SU-DHL-6 (cell line): ENCODE results near the gene IGSF1.

Source experiments
- H2AFZ ChIP-seq: fragments of 200-600 bp; sonication (generic); 2 replicates; pipeline ENCODE4 v1.6.1; 2014; ENCODE audit warnings: low read depth, mild to moderate bottlenecking, moderate library complexity, mixed read lengths, antibody characterized with exemption, low read length; ENCODE audit not compliant: severe bottlenecking
- H3F3A ChIP-seq: fragments of 200-600 bp; shearing (Covaris generic); 2 replicates; pipeline ENCODE4 v1.6.0; 2016; ENCODE audit warnings: antibody characterized with exemption, mild to moderate bottlenecking; ENCODE audit not compliant: insufficient read depth
- H3K27ac ChIP-seq: fragments of 200-600 bp; sonication (generic); 2 replicates; pipeline ENCODE4 v1.5.1; 2016; ENCODE audit warnings: low read depth, mild to moderate bottlenecking, low read length, moderate library complexity, mixed read lengths
- H3K27me3 ChIP-seq: fragments of 200-600 bp; sonication (generic), shearing (Covaris generic); 2 replicates; pipeline ENCODE4 v1.6.0; 2014; ENCODE audit warnings: mild to moderate bottlenecking, low read length
- H3K36me3 ChIP-seq: fragments of 200-600 bp; sonication (generic); 2 replicates; pipeline ENCODE4 v1.6.1; 2014; ENCODE audit warnings: mild to moderate bottlenecking, low read length, mixed read lengths
- H3K4me2 ChIP-seq: fragments of 300-600, 200-600 bp; shearing (Covaris generic), sonication (generic); 2 replicates; pipeline ENCODE4 v1.6.0; 2014; ENCODE audit warnings: low read length, low read depth, mild to moderate bottlenecking; ENCODE audit not compliant: poor library complexity, severe bottlenecking
- H3K4me3 ChIP-seq: fragments of 200-600 bp; sonication (generic); 2 replicates; pipeline ENCODE4 v1.5.1; 2014; ENCODE audit warnings: antibody characterized with exemption, low read length, mild to moderate bottlenecking, mixed read lengths; ENCODE audit not compliant: insufficient read depth, poor library complexity, severe bottlenecking
- H3K79me2 ChIP-seq: fragments of 200-600 bp; sonication (generic); 2 replicates; pipeline ENCODE4 v1.6.1; 2014; ENCODE audit warnings: mild to moderate bottlenecking, low read length, moderate library complexity; ENCODE audit not compliant: insufficient read depth
- H3K9ac ChIP-seq: fragments of 200-600 bp; sonication (generic); 2 replicates; pipeline ENCODE4 v1.7.0; 2014; ENCODE audit warnings: mild to moderate bottlenecking, low read length
- H3K9me2 ChIP-seq: fragments of 200-600 bp; sonication (generic); replicated peaks from 2 replicates; pipeline ENCODE4 v1.6.1; 2014; ENCODE audit warnings: low read length; ENCODE audit not compliant: insufficient read depth
- H3K9me3 ChIP-seq: fragments of 200-600 bp; sonication (generic); 2 replicates; pipeline ENCODE4 v1.6.1; 2014; ENCODE audit warnings: low read length, mixed read lengths; ENCODE audit not compliant: insufficient read depth
- H4K20me1 ChIP-seq: fragments of 200-600 bp; sonication (generic); 2 replicates; pipeline ENCODE4 v1.6.1; 2014; ENCODE audit warnings: low read depth, mild to moderate bottlenecking, antibody characterized with exemption, low read length, moderate library complexity, mixed read lengths
- CTCF ChIP-seq: fragments of 200-600 bp; sonication (generic); IDR thresholded peaks from one replicate; pipeline ENCODE4 v1.5.1; 2017; ENCODE audit warnings: antibody characterized with exemption, mild to moderate bottlenecking, low read length, moderate library complexity; ENCODE audit not compliant: insufficient read depth, poor library complexity, severe bottlenecking
- EZH2phosphoT487 ChIP-seq: fragments of 200-600 bp; sonication (generic), shearing (Covaris generic); conservative IDR thresholded peaks from 2 replicates; pipeline ENCODE4 v1.6.1; 2018; ENCODE audit warnings: mild to moderate bottlenecking, antibody characterized with exemption, low read length, moderate library complexity, mixed read lengths

IGSF1 gene

DNA sequence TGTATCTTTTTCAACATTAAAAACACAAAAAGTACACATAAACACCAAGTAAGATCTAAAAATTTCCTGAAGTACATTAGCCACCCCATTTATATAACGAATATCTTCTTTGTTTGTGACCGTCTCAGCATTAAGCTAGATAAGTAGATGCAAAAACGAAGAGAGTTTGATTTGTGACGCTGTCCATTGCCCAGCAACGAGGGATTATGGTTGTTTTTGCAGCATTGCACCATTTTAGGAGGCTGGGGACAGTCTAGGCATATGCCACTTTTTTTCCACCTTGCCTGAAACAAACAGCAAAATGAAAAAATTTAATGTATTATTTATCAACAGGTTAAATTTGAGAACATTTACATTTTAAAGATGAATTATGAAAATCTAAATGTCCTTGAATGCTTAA is 12.0 kb upstream of the IGSF1 start:
- Histone ChIP-seq H3K79me2 (no peaks in the 10 kb centered on the region), H3K9ac (no peak overlapping the region), H3K27ac (no peak overlapping the region), H3K27me3 (no peaks in the 10 kb centered on the region), H4K20me1 (no peaks in the 10 kb centered on the region), H3K4me2 (no peak overlapping the region), H3K4me3 (no peak overlapping the region), H3K9me3 (no peaks in the 10 kb centered on the region), H3K36me3 (no peaks in the 10 kb centered on the region), H3F3A (no peaks in the 10 kb centered on the region), H3K9me2 (no peaks in the 10 kb centered on the region), H2AFZ (no peak overlapping the region)
- TF ChIP-seq EZH2phosphoT487 (no peak), CTCF (no peak)

DNA sequence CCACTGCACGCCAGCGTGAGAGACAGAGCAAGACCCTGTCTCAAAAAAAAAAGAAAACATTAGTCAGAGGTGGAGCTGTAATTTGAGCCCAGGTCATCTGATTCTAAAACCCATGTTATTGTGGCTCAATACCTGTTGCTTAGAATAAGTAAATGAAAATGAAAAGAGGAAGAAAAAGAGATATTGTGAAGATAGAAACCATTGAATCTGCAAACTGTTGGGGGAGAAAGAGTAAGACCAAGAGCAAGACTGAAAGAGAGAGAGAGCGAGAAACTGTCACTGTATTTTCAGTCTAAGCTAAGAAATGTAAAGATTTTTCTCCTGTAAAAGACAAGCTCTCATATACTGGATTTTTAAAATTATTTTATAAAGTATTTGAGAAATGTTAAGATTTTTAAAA is 9.7 kb upstream of the IGSF1 start:
- H3K79me2 ChIP-seq = no peaks in the 10 kb centered on the region
- H3K36me3 ChIP-seq = no peaks in the 10 kb centered on the region
- TF ChIP-seq EZH2phosphoT487 (no peak), CTCF (no peak)
- H2AFZ ChIP-seq = no peak overlapping the region
- no peaks in the 10 kb centered on the region for H3K27me3 ChIP-seq
- no peak overlapping the region for H3K4me2 ChIP-seq
- no peaks in the 10 kb centered on the region for H3K9me2 ChIP-seq
- no peak overlapping the region for H3K9ac ChIP-seq
- H3K4me3 ChIP-seq = no peak overlapping the region
- H4K20me1 ChIP-seq = no peaks in the 10 kb centered on the region
- no peak overlapping the region for H3K27ac ChIP-seq
- no peaks in the 10 kb centered on the region for H3K9me3 ChIP-seq
- H3F3A ChIP-seq = no peaks in the 10 kb centered on the region

- Histone ChIP-seq H3K4me2 (no peak overlapping the region), H3K27me3 (no peaks in the 10 kb centered on the region), H3K9me2 (no peaks in the 10 kb centered on the region), H3K9me3 (no peaks in the 10 kb centered on the region), H3K27ac (no peak overlapping the region), H3K79me2 (no peaks in the 10 kb centered on the region), H3K9ac (no peak overlapping the region), H3K36me3 (no peaks in the 10 kb centered on the region), H3K4me3 (no peak overlapping the region), H4K20me1 (no peaks in the 10 kb centered on the region), H3F3A (no peaks in the 10 kb centered on the region), H2AFZ (no peak overlapping the region)
- TF ChIP-seq EZH2phosphoT487 (no peak), CTCF (no peak)
These were observed 8.9 kb upstream of the IGSF1 start for GRCh38 chrX:131298036-131298435.

DNA sequence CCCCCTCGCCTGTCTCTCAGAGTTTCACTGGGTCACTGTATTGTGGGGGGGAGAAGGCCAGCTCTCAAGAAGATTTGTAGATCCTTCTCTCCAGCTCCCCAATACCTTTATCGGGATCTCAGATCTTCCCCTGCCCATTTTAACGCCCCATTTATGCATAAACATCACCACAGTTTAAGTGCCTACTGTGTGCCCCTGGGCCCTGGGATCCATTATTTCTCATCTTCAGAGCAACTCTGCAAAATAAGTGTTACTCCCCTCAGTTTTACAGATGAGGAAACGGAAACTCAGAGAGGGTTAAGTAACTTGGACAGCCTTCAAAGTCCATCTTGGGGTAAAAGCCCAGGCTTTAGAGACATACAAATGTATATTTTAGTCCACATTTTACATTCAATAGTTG is 421 bp upstream of the IGSF1 start:
- no peaks in the 10 kb centered on the region for H3K9me2 ChIP-seq
- TF ChIP-seq EZH2phosphoT487 (no peak), CTCF (no peak)
- H3K9me3 ChIP-seq = no peaks in the 10 kb centered on the region
- no peak overlapping the region for H3K4me2 ChIP-seq
- H3K79me2 ChIP-seq = no peaks in the 10 kb centered on the region
- no peak overlapping the region for H3K27ac ChIP-seq
- no peak overlapping the region for H3K4me3 ChIP-seq
- H3K36me3 ChIP-seq = no peaks in the 10 kb centered on the region
- no peaks in the 10 kb centered on the region for H3F3A ChIP-seq
- H3K9ac ChIP-seq = no peak overlapping the region
- H4K20me1 ChIP-seq = no peaks in the 10 kb centered on the region
- no peaks in the 10 kb centered on the region for H3K27me3 ChIP-seq
- no peak overlapping the region for H2AFZ ChIP-seq
